Right lobe of liver (tissue), 4 donors: ENCODE results near the gene LIN28B.
"Not testable (repeated sequence)": the region's sequence is repeated elsewhere in the genome, so short reads cannot be mapped to it uniquely, and the experiment has no call there.

ENCODE experiments used
- POLR2A ChIP-seq: fragments of 450-650 bp; IDR thresholded peaks from one replicate; pipeline ENCODE4 v1.6.1; 2017; ENCODE audit warnings: antibody characterized with exemption, mild to moderate bottlenecking
- TF ChIP-seq, protein P1 (sequence below), 4 donors: fragments of 200-600 bp in 3 of 4; fragments of 450-650 bp in 1 of 4; IDR thresholded peaks; one replicate each; pipeline versions ENCODE4 v1.5.1 to v1.8.0; 2016 to 2022; ENCODE audit warnings: antibody characterized with exemption in 4 of 4, mild to moderate bottlenecking in 2 of 4
- donor health status: DM: no; HTN: no; CAD: no.
- donor health status: DM: no; HTN: no; CAD: no.
- donor health status: DM: no; HTN: yes; CAD: no.

DNA sequence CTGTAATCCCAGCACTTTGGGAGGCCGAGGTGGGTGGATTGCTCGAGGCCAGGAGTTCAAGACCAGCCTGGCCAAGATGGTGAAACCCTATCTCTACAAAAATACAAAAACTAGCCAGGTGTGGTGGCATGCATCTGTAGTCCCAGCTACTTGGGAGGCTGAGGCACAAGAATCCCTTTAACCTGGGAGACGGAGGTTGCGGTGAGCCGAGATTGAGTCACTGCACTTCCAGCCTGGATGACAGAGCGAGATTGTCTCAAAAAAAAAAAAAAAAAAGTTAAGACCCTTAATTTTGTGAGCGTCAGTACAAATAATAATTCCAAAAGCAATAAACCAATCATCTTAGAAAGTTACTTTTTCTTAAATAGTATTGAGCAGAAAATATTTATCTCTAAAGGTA lies 36.7 kb downstream of the LIN28B start:
- TF ChIP-seq, protein P1, sequence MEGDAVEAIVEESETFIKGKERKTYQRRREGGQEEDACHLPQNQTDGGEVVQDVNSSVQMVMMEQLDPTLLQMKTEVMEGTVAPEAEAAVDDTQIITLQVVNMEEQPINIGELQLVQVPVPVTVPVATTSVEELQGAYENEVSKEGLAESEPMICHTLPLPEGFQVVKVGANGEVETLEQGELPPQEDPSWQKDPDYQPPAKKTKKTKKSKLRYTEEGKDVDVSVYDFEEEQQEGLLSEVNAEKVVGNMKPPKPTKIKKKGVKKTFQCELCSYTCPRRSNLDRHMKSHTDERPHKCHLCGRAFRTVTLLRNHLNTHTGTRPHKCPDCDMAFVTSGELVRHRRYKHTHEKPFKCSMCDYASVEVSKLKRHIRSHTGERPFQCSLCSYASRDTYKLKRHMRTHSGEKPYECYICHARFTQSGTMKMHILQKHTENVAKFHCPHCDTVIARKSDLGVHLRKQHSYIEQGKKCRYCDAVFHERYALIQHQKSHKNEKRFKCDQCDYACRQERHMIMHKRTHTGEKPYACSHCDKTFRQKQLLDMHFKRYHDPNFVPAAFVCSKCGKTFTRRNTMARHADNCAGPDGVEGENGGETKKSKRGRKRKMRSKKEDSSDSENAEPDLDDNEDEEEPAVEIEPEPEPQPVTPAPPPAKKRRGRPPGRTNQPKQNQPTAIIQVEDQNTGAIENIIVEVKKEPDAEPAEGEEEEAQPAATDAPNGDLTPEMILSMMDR (IDR thresholded peaks at IDR 0.05), result not testable (repeated sequence)
- not testable (repeated sequence) for TF ChIP-seq POLR2A
